K562 (cell line): ENCODE data around the gene MYL5. TPM values are rescaled to one million over a fixed set of nuclear protein-coding genes. Genes with fewer than 3 reads are reported as not detected.

Experiments used
- ATAC-seq: fragments of 200-7000 bp; cut with Tn5 transposase; 3 replicates; pipeline ENCODE4 v1.9.1; 2020; ENCODE audit warnings: moderate library complexity
- BruUV-seq: library from RNA; stranded (reverse); fragments of 400-500 nt; replicated peaks from 2 replicates; lab custom pipeline; 2021; lab: Mats Ljungman, UMichigan
- CTCF ChIA-PET: fragments of 300-600 bp; formaldehyde crosslinking; extraction: SDS; loops from one replicate; lab custom pipeline; 2021; ENCODE audit warnings: low intra/inter-chr PET ratio; lab: Yijun Ruan, JAX
- POLR2A ChIA-PET: fragments of 300-600, 350-650 bp; sonication (Branson Sonifier 250); formaldehyde crosslinking; extraction: SDS; loops from one replicate; lab custom pipeline; 2021; ENCODE audit warnings: antibody characterized with exemption, inconsistent platforms; lab: Yijun Ruan, JAX
- DNase-seq, 4 experiments: peaks; one replicate each; pipeline versions ENCODE4 v3.0.0 to v3.0.0-alpha.2; 2011 to 2018; ENCODE audit warnings: low spot score in 3 of 4, mixed read lengths in 3 of 4; ENCODE audit errors: extremely low read depth in 1 of 4
- FAIRE-seq: peaks from 2 replicates; lab custom pipeline; 2011; peaks lifted over from hg19 to GRCh38; lab: Jason Lieb, UNC
- H2AFZ ChIP-seq: 2 replicates; pipeline ENCODE4 v1.6.0; 2011; ENCODE audit warnings: low read depth, low read length, control low read depth, inconsistent platforms
- H3K27ac ChIP-seq: fragments of 200-600 bp; 3 replicates; pipeline ENCODE4 v1.8.0; 2011; ENCODE audit warnings: low read depth, mild to moderate bottlenecking, control low read depth, inconsistent platforms, low read length, moderate library complexity, mixed read lengths; ENCODE audit errors: extremely low read depth
- H3K27me3 ChIP-seq, 2 experiments: fragments of 300-600 bp in 1 of 2; 2 replicates in 1 of 2; 3 replicates in 1 of 2; pipeline versions ENCODE4 v1.6.0 to v1.8.0; 2011; ENCODE audit warnings: inconsistent platforms in 2 of 2, low read length in 2 of 2, mild to moderate bottlenecking in 1 of 2, mixed read lengths in 1 of 2, moderate library complexity in 1 of 2; ENCODE audit not compliant: control insufficient read depth in 2 of 2, insufficient read depth in 2 of 2
- H3K36me3 ChIP-seq: fragments of 300-600 bp; 3 replicates; pipeline ENCODE4 v1.8.0; 2011; ENCODE audit warnings: mild to moderate bottlenecking, low read length, inconsistent platforms; ENCODE audit not compliant: control insufficient read depth, insufficient read depth
- H3K4me1 ChIP-seq, 2 experiments: fragments of 200-600 bp in 1 of 2; replicated peaks in 1 of 2; 2 replicates in 1 of 2; 3 replicates in 1 of 2; pipeline versions ENCODE4 v1.5.1 to v1.8.0; 2011; ENCODE audit warnings: inconsistent platforms in 2 of 2, low read length in 2 of 2, mild to moderate bottlenecking in 1 of 2, mixed read lengths in 1 of 2, moderate library complexity in 1 of 2; ENCODE audit not compliant: control insufficient read depth in 2 of 2, insufficient read depth in 2 of 2
- H3K4me2 ChIP-seq: 2 replicates; pipeline ENCODE4 v1.6.1; 2011; ENCODE audit warnings: low read length, control low read depth, inconsistent platforms, mixed read lengths; ENCODE audit not compliant: insufficient read depth
- H3K4me3 ChIP-seq: fragments of 200-600 bp; sonication (generic), shearing (Covaris generic); 2 replicates; pipeline ENCODE4 v1.5.1; 2016; ENCODE audit warnings: control low read depth, inconsistent platforms
- H3K79me2 ChIP-seq: fragments of 200-600 bp; 3 replicates; pipeline ENCODE4 v1.8.0; 2011; ENCODE audit warnings: low read length, inconsistent platforms; ENCODE audit not compliant: control insufficient read depth, insufficient read depth
- H3K9ac ChIP-seq, 2 experiments: 2 replicates each; pipeline versions ENCODE4 v1.6.0 to v1.6.1; 2011; ENCODE audit warnings: low read depth in 2 of 2, low read length in 2 of 2, control low read depth in 1 of 2, inconsistent platforms in 1 of 2, mild to moderate bottlenecking in 1 of 2, mixed read lengths in 1 of 2; ENCODE audit not compliant: insufficient read depth in 1 of 2
- H3K9me1 ChIP-seq: one replicate; pipeline ENCODE4 v1.6.0; 2011; ENCODE audit warnings: inconsistent platforms, mild to moderate bottlenecking, low read length, moderate library complexity; ENCODE audit not compliant: control insufficient read depth, insufficient read depth
- H3K9me3 ChIP-seq: replicated peaks from 2 replicates; pipeline ENCODE4 v1.5.1; 2011; ENCODE audit warnings: low read depth, low read length, inconsistent platforms; ENCODE audit not compliant: control insufficient read depth, insufficient read depth
- H4K20me1 ChIP-seq: replicated peaks from 2 replicates; pipeline ENCODE4 v1.6.1; 2011; ENCODE audit warnings: low read length, inconsistent platforms, mixed read lengths; ENCODE audit not compliant: control insufficient read depth, insufficient read depth
- FOSL1 ChIP-seq: fragments of 200-800 bp; sonication (Bioruptor generic); conservative IDR thresholded peaks from 2 replicates; pipeline ENCODE4 v1.6.1; 2016; ENCODE audit warnings: missing genetic modification characterization, missing compliant biosample characterization
- FOXK2 ChIP-seq, 2 experiments: fragments of 450-650 bp; IDR thresholded peaks in 1 of 2; conservative IDR thresholded peaks in 1 of 2; 2 replicates each; pipeline ENCODE4 v1.6.1; 2016; ENCODE audit warnings: low read depth in 2 of 2, mild to moderate bottlenecking in 1 of 2
- HEY1 ChIP-seq: fragments of 250-450 bp; sonication (Bioruptor Pico); IDR thresholded peaks from 2 replicates; pipeline ENCODE4 v1.5.0; 2020; ENCODE audit warnings: mild to moderate bottlenecking, moderate library complexity, borderline replicate concordance
- HMGN3 ChIP-seq: IDR thresholded peaks from 2 replicates; pipeline ENCODE4 v1.6.1; 2011; ENCODE audit warnings: borderline replicate concordance, low read depth, mild to moderate bottlenecking, mixed read lengths, low read length; ENCODE audit not compliant: insufficient read length; ENCODE audit errors: extremely low read depth
- KLF10 ChIP-seq: fragments of 250-450 bp; sonication (Bioruptor Pico); IDR thresholded peaks from 2 replicates; pipeline ENCODE4 v1.6.1; 2021; ENCODE audit warnings: matching md5 sums
- MAFK ChIP-seq: IDR thresholded peaks from 2 replicates; pipeline ENCODE4 v1.6.1; 2011; ENCODE audit warnings: low read length, improper control_type of control experiment
- NCOA2 ChIP-seq, 2 experiments: fragments of 450-650 bp; IDR thresholded peaks; 2 replicates each; pipeline ENCODE4 v1.6.1; 2018; ENCODE audit warnings: mild to moderate bottlenecking in 2 of 2, moderate library complexity in 1 of 2; ENCODE audit not compliant: partially characterized antibody in 2 of 2
- NFYB ChIP-seq: IDR thresholded peaks from 2 replicates; pipeline ENCODE4 v1.6.1; 2011; ENCODE audit warnings: mild to moderate bottlenecking, moderate library complexity; ENCODE audit not compliant: insufficient read length; ENCODE audit errors: extremely low read depth
- NR2F6 ChIP-seq: fragments of 450-650 bp; formaldehyde crosslinking; IDR thresholded peaks from 2 replicates; pipeline ENCODE4 v1.4.0; 2020; ENCODE audit warnings: mild to moderate bottlenecking
- POLR2A ChIP-seq: fragments of 450-650 bp; conservative IDR thresholded peaks from 2 replicates; pipeline ENCODE4 v1.6.1; 2016
- TAL1 ChIP-seq: fragments of 450-650 bp; IDR thresholded peaks from 2 replicates; pipeline ENCODE4 v1.6.1; 2016; ENCODE audit warnings: mild to moderate bottlenecking
- ZNF175 ChIP-seq: fragments of 200-800 bp; sonication (Bioruptor generic); IDR thresholded peaks from 2 replicates; pipeline ENCODE4 v1.6.1; 2016; ENCODE audit warnings: low read depth, mild to moderate bottlenecking, missing genetic modification characterization, missing compliant biosample characterization
- WGBS: fragments of 100-300 bp; shearing (Covaris generic); methylation state at CpG from one replicate; pipeline ENCODE4 v1.1.6; 2016; ENCODE audit warnings: low coverage, mixed read lengths; ENCODE audit not compliant: insufficient coverage; ENCODE audit errors: missing lambda C conversion rate; 5-methylcytosine and 5-hydroxymethylcytosine counted together
- in situ Hi-C: fragments of 300-500 bp; cut with MboI; formaldehyde crosslinking; loops from 4 replicates; pipeline ENCODE4 v1.15.0; 2018; ENCODE audit warnings: inconsistent platforms, mixed read lengths
- intact Hi-C: fragments of 100-400 bp; cut with micrococcal nuclease; formaldehyde crosslinking; loops from 2 replicates; pipeline ENCODE4 v1.14.2; 2022
- polyA plus RNA-seq, 8 experiments: library from polyadenylated mRNA; depleted of rRNA in 4 of 8; stranded (reverse) in 5 of 8; unstranded in 3 of 8; fragments of >200 nt; fragmentation: Nextera tagmentation in 2 of 8; fragmentation: Illumina TruSeq in 1 of 8; extraction: Ambion mirVana in 2 of 8; extraction: Trizol in 1 of 8; gene quantifications; 2 replicates each; pipeline versions ENCODE4 v1.2.1 to v1.2.3, GENCODE V29; 2011 to 2014; ENCODE audit warnings: inconsistent platforms in 1 of 8, missing spikeins in 1 of 8
- total RNA-seq, 7 experiments: library from RNA; depleted of rRNA in 6 of 7; stranded (reverse); fragments of >200 nt in 6 of 7; fragmentation: Illumina TruSeq in 2 of 7; extraction: Trizol in 2 of 7; gene quantifications; 2 replicates each; pipeline versions ENCODE4 v1.2.1 to v1.2.3, GENCODE V29; 2011 to 2021; ENCODE audit warnings: low replicate concordance in 1 of 7
- TF ChIP-seq, protein P1 (sequence below): IDR thresholded peaks from 2 replicates; pipeline ENCODE4 v1.6.1; 2011; ENCODE audit not compliant: insufficient read length; ENCODE audit errors: extremely low read depth
- TF ChIP-seq, protein P2 (sequence below), 2 experiments: fragments of 450-650 bp; IDR thresholded peaks; 2 replicates each; pipeline ENCODE4 v1.6.1; 2018; ENCODE audit warnings: mild to moderate bottlenecking in 2 of 2, low read depth in 1 of 2; ENCODE audit not compliant: partially characterized antibody in 2 of 2
- TF ChIP-seq, protein P3 (sequence below): fragments of 450-650 bp; formaldehyde crosslinking; IDR thresholded peaks from 2 replicates; pipeline ENCODE4 v1.4.0; 2020; ENCODE audit warnings: mild to moderate bottlenecking, moderate library complexity

Gene MYL5
- total and polyA plus RNA-seq, 9 of the 15 experiments (the other 6 are each of a cell fraction or from before 2014, with no cell fraction given), result 1.4 to 10.0 (median 4.1) TPM

DNA sequence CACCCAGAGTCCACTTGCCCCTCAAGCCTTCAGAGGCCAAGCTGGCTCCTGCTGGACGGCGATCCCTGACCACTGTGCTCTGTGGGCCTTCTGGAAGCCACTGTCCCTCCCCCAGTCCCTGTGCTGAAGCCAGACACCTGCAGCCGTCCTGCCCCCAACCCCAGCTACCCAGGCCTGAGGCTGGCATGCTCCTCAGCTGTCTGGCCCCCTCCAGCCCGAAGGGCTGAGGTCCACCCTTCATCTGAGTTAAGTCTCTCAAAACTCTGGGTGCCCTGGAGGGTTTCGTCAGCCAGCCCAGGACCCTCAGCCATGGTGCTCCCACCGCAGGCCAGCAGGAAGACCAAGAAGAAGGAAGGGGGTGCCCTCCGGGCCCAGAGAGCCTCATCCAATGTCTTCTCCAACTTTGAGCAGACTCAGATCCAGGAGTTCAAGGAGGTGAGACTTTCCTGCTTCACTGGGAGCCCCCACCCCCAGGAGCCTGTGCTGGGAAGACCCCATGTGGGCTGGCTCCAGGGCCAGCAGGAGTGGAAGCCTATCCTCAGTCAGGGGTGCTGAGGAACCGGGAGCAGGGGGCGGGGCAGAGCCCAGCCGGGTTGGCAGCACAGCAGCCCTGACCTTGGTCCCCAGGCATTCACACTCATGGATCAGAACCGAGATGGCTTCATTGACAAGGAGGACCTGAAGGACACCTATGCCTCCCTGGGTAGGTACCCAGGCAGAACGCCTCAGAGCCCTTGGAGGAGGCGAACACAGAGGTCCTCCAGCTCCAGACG is 4.2 kb downstream of the MYL5 start:
- H3K9me3 ChIP-seq, result no peaks in the 10 kb centered on the region
- ChIA-PET CTCF (no interaction called here), POLR2A (no interaction called here)
- peak overlapping the region in 1 of 2 experiments; percentile 37; a peak in 2 of 4 replicates for H3K9ac ChIP-seq
- peaks cover 11 to 92% of the 10 kb centered on the region in 2 experiments; a peak in 4 of 5 replicates for H3K4me1 ChIP-seq
- H3K9me1 ChIP-seq, result no peaks in the 10 kb centered on the region
- no peak overlapping the region for H3K4me2 ChIP-seq
- no peak for ATAC-seq
- WGBS, result 63% methylated on average over 9 of the region's 14 CpGs
- peaks cover 14% of the 10 kb centered on the region for H3K79me2 ChIP-seq
- intact Hi-C loops (no loop called here), in situ Hi-C loops (no loop called here)
- BruUV-seq, result no TSS peak
- H3K27me3 ChIP-seq, result no peaks in the 10 kb centered on the region
- H3K27ac ChIP-seq, result no peak overlapping the region
- FAIRE-seq, result no peak
- no peak overlapping the region for H2AFZ ChIP-seq
- DNase-seq, result no peak
- H3K4me3 ChIP-seq, result no peak overlapping the region
- 0 out of 2 replicates have a peak, but pooled peaks cover under 1% of the 10 kb centered on the region for H4K20me1 ChIP-seq
- peaks cover under 1% of the 10 kb centered on the region; the same call in 1 of the 3 replicates for H3K36me3 ChIP-seq
- TF ChIP-seq HEY1 (CRISPR knock-in tag) (no peak), MAFK (no peak), NFYB (no peak), NCOA2 (IDR thresholded peaks at IDR 0.05; ENCODE audit: partially characterized antibody in 2 of 2) (no peak), FOSL1 (tag) (no peak), KLF10 (no peak), NR2F6 (CRISPR knock-in tag) (no peak), FOXK2 (conservative IDR thresholded peaks at IDR 0.05 in 1 of 2, IDR thresholded peaks at IDR 0.05 in 1 of 2; ENCODE audit: low read depth in 2 of 2) (no peak), TAL1 (no peak), POLR2A (0 out of 2 replicates have a peak, but pooled peaks have one; percentile 10), ZNF175 (CRISPR knock-in tag) (no peak), HMGN3 (peak; percentile 9)
- TF ChIP-seq, protein P1, sequence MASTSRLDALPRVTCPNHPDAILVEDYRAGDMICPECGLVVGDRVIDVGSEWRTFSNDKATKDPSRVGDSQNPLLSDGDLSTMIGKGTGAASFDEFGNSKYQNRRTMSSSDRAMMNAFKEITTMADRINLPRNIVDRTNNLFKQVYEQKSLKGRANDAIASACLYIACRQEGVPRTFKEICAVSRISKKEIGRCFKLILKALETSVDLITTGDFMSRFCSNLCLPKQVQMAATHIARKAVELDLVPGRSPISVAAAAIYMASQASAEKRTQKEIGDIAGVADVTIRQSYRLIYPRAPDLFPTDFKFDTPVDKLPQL, result no peak
- TF ChIP-seq, protein P2, sequence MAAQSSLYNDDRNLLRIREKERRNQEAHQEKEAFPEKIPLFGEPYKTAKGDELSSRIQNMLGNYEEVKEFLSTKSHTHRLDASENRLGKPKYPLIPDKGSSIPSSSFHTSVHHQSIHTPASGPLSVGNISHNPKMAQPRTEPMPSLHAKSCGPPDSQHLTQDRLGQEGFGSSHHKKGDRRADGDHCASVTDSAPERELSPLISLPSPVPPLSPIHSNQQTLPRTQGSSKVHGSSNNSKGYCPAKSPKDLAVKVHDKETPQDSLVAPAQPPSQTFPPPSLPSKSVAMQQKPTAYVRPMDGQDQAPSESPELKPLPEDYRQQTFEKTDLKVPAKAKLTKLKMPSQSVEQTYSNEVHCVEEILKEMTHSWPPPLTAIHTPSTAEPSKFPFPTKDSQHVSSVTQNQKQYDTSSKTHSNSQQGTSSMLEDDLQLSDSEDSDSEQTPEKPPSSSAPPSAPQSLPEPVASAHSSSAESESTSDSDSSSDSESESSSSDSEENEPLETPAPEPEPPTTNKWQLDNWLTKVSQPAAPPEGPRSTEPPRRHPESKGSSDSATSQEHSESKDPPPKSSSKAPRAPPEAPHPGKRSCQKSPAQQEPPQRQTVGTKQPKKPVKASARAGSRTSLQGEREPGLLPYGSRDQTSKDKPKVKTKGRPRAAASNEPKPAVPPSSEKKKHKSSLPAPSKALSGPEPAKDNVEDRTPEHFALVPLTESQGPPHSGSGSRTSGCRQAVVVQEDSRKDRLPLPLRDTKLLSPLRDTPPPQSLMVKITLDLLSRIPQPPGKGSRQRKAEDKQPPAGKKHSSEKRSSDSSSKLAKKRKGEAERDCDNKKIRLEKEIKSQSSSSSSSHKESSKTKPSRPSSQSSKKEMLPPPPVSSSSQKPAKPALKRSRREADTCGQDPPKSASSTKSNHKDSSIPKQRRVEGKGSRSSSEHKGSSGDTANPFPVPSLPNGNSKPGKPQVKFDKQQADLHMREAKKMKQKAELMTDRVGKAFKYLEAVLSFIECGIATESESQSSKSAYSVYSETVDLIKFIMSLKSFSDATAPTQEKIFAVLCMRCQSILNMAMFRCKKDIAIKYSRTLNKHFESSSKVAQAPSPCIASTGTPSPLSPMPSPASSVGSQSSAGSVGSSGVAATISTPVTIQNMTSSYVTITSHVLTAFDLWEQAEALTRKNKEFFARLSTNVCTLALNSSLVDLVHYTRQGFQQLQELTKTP (IDR thresholded peaks at IDR 0.05; ENCODE audit: low read depth in 1 of 2, partially characterized antibody in 2 of 2), result no peak
- TF ChIP-seq, protein P3, sequence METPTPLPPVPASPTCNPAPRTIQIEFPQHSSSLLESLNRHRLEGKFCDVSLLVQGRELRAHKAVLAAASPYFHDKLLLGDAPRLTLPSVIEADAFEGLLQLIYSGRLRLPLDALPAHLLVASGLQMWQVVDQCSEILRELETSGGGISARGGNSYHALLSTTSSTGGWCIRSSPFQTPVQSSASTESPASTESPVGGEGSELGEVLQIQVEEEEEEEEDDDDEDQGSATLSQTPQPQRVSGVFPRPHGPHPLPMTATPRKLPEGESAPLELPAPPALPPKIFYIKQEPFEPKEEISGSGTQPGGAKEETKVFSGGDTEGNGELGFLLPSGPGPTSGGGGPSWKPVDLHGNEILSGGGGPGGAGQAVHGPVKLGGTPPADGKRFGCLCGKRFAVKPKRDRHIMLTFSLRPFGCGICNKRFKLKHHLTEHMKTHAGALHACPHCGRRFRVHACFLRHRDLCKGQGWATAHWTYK, result no peak
